NCI-H446 (cell line): Measurements from ENCODE around the gene MEGF11.
A peak's percentile ranks its signal among the peaks of the same experiment; 100 is the strongest.

ENCODE experiments used
- DNase-seq, 2 experiments: peaks; one replicate each; lab custom pipeline; 2025; lab: John Stamatoyannopoulos, UW

The MEGF11 gene

GRCh38 chr15:66215811-66216210 is 37.7 kb downstream of the MEGF11 start:
- no peak for DNase-seq

GRCh38 chr15:66214246-66214645 is 39.3 kb downstream of the MEGF11 start:
- no peak for DNase-seq

- DNase-seq: peak; percentile 73 to 93
Observed at GRCh38 chr15:66212563-66212921, 41.0 kb downstream of the MEGF11 start.

GRCh38 chr15:66211670-66212562 is 41.6 kb downstream of the MEGF11 start:
- DNase-seq: no peak

GRCh38 chr15:66210684-66211083 is 42.9 kb downstream of the MEGF11 start:
- DNase-seq: no peak

GRCh38 chr15:66198757-66199156 is 54.8 kb downstream of the MEGF11 start:
- DNase-seq: no peak

- no peak for DNase-seq
Observed at GRCh38 chr15:66196602-66197001, 56.9 kb downstream of the MEGF11 start.

GRCh38 chr15:66195621-66196230 is 57.8 kb downstream of the MEGF11 start:
- DNase-seq: no peak

GRCh38 chr15:66193066-66193465 is 60.5 kb downstream of the MEGF11 start:
- no peak for DNase-seq

GRCh38 chr15:66190746-66191145 is 62.8 kb downstream of the MEGF11 start:
- DNase-seq: no peak

- no peak for DNase-seq
Observed at GRCh38 chr15:66189291-66189690, 64.3 kb downstream of the MEGF11 start.

- DNase-seq: no peak
Observed at GRCh38 chr15:66188464-66188863, 65.1 kb downstream of the MEGF11 start.

- DNase-seq: no peak
Observed at GRCh38 chr15:66187271-66187670, 66.3 kb downstream of the MEGF11 start.

- no peak for DNase-seq
Observed at GRCh38 chr15:66186049-66186825, 67.3 kb downstream of the MEGF11 start.

- no peak for DNase-seq
Observed at GRCh38 chr15:66184936-66185790, 68.4 kb downstream of the MEGF11 start.

- no peak for DNase-seq
Observed at GRCh38 chr15:66184492-66184891, 69.1 kb downstream of the MEGF11 start.

GRCh38 chr15:66180531-66181097 is 72.9 kb downstream of the MEGF11 start:
- no peak for DNase-seq

GRCh38 chr15:66178531-66178910 is 75.0 kb downstream of the MEGF11 start:
- no peak for DNase-seq

- DNase-seq: no peak
Observed at GRCh38 chr15:66172324-66172980, 81.1 kb downstream of the MEGF11 start.

GRCh38 chr15:66171841-66172240 is 81.7 kb downstream of the MEGF11 start:
- no peak for DNase-seq

- DNase-seq: no peak
Observed at GRCh38 chr15:66170716-66171115, 82.8 kb downstream of the MEGF11 start.
